ENCODE results near the gene AMIGO1. TPM values are rescaled to one million over a fixed set of nuclear protein-coding genes. Genes with fewer than 3 reads are reported as not detected.

The AMIGO1 gene
- total and polyA plus RNA-seq, 10 of the 15 experiments (the other 5 are each of a cell fraction or from before 2014, with no cell fraction given): 0.02 to 0.28 (median 0.08) TPM; not detected in 1

GRCh38 chr1:109490029-109490933 lies 19.2 kb downstream of the AMIGO1 start (continued):
- TF ChIP-seq BCL11A (IDR thresholded peaks at IDR 0.05; ENCODE audit: low read depth, low read length): no peak
- no peak for TF ChIP-seq ZNF592 (IDR thresholded peaks at IDR 0.05)
- TF ChIP-seq EZH2 (IDR thresholded peaks at IDR 0.05; ENCODE audit: borderline replicate concordance, control insufficient read depth, low read depth, low read length): no peak
- no peak for TF ChIP-seq ZZZ3 (IDR thresholded peaks at IDR 0.05; ENCODE audit: control insufficient read depth, insufficient read length, low read depth)

- FAIRE-seq: no peak
- no peaks in the 10 kb centered on the region for H3K27me3 ChIP-seq (replicated peaks in 1 of 2; ENCODE audit: control insufficient read depth in 2 of 2, insufficient read depth in 2 of 2, low read length in 1 of 2)
- no peak for ATAC-seq
- ChIA-PET RAD21 (ENCODE audit: unreplicated experiment) (interaction anchor here (13.4 kb wide), 1 partner anchor 42 kb away, joined by 422 read pairs; no protein-coding TSS in a partner anchor), POLR2A (no interaction called here), SMC1A (ENCODE audit: uncharacterized antibody, unreplicated experiment) (interaction anchor here (14.4 kb wide), 1 partner anchor 42 kb away, joined by 431 read pairs; no protein-coding TSS in a partner anchor), CTCF (interaction anchor here (2.6 to 26.7 kb wide), 3 partner anchors 11 to 43 kb away, joined by 15 to 1280 read pairs (median 240); partner anchors contain the start of genes AMIGO1 and GPR61)
- no peak overlapping the region for H2AFZ ChIP-seq (ENCODE audit: control insufficient read depth, low read depth, low read length)
- H3K36me3 ChIP-seq (ENCODE audit: control insufficient read depth in 2 of 2, insufficient read depth in 2 of 2, low read length in 1 of 2): peaks cover 0 to 4% of the 10 kb centered on the region in 2 experiments
- peaks cover 9% of the 10 kb centered on the region for H3K79me2 ChIP-seq (ENCODE audit: control insufficient read depth, insufficient read depth, low read length)
- H3K9ac ChIP-seq (ENCODE audit: control insufficient read depth, insufficient read depth, low read length): no peak overlapping the region
- peaks cover 6% of the 10 kb centered on the region for H3K4me1 ChIP-seq (ENCODE audit: control insufficient read depth, insufficient read depth, low read length)
- H3K27ac ChIP-seq (ENCODE audit: control insufficient read depth, insufficient read depth): no peak overlapping the region
- no peak overlapping the region for H3K4me3 ChIP-seq
- intact Hi-C loops (cut with micrococcal nuclease; ENCODE audit: unreplicated experiment) (no loop called here), in situ Hi-C loops (cut with MboI) (loop anchor here (5.0 kb wide), 1 partner anchor 134 kb away; no protein-coding TSS in a partner anchor)
- H3K4me2 ChIP-seq (ENCODE audit: control insufficient read depth, insufficient read depth): no peak overlapping the region
- H4K20me1 ChIP-seq (ENCODE audit: control insufficient read depth, insufficient read depth): no peaks in the 10 kb centered on the region
- BruUV-seq (replicated peaks): no TSS peak
- 90% methylated on average over 12 of the region's 12 CpGs for WGBS (ENCODE audit: insufficient coverage, insufficient replicate concordance, low lambda C conversion rate, missing lambda C conversion rate)
- no peak for DNase-seq (ENCODE audit: low read depth, low spot score)
- H3K9me3 ChIP-seq (replicated peaks; ENCODE audit: control insufficient read depth, insufficient read depth, low read length): no peaks in the 10 kb centered on the region
- no peak for TF ChIP-seq CBX3 (IDR thresholded peaks at IDR 0.05; ENCODE audit: borderline replicate concordance, low read depth)
- no peak for TF ChIP-seq YY1 (IDR thresholded peaks at IDR 0.05; ENCODE audit: low read depth, low read length)
- no peak for TF ChIP-seq E2F4 (IDR thresholded peaks at IDR 0.05; ENCODE audit: low read depth, low read length)
- TF ChIP-seq NRF1 (conservative IDR thresholded peaks at IDR 0.05; ENCODE audit: low read depth, low read length): no peak
- no peak for TF ChIP-seq BRCA1 (IDR thresholded peaks at IDR 0.05; ENCODE audit: low read depth, low read length)
- no peak for TF ChIP-seq TARDBP (IDR thresholded peaks at IDR 0.05; ENCODE audit: borderline replicate concordance)
- no peak for TF ChIP-seq CHD1 (IDR thresholded peaks at IDR 0.05; ENCODE audit: low read depth, low read length)
- TF ChIP-seq BHLHE40 (IDR thresholded peaks at IDR 0.05; ENCODE audit: borderline replicate concordance in 1 of 2, low read depth in 2 of 2, low read length in 1 of 2): no peak
- no peak for TF ChIP-seq MTA3 (IDR thresholded peaks at IDR 0.05; ENCODE audit: borderline replicate concordance, low read length)
- TF ChIP-seq PAX8 (IDR thresholded peaks at IDR 0.05): no peak
- no peak for TF ChIP-seq ZSCAN29 (IDR thresholded peaks at IDR 0.05)
- TF ChIP-seq, protein P1, sequence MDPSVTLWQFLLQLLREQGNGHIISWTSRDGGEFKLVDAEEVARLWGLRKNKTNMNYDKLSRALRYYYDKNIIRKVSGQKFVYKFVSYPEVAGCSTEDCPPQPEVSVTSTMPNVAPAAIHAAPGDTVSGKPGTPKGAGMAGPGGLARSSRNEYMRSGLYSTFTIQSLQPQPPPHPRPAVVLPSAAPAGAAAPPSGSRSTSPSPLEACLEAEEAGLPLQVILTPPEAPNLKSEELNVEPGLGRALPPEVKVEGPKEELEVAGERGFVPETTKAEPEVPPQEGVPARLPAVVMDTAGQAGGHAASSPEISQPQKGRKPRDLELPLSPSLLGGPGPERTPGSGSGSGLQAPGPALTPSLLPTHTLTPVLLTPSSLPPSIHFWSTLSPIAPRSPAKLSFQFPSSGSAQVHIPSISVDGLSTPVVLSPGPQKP (IDR thresholded peaks at IDR 0.05; ENCODE audit: low read depth, low read length): no peak
Measured at GRCh38 chr1:109488696-109489095, 20.8 kb downstream of the AMIGO1 start.
